Measurements from ENCODE around the gene CDC42EP3. TPM values are rescaled to one million over a fixed set of nuclear protein-coding genes. Genes with fewer than 3 reads are reported as not detected.

Gene CDC42EP3
- polyA plus RNA-seq, 1 donor from 2014 or later = 25.2 TPM

DNA sequence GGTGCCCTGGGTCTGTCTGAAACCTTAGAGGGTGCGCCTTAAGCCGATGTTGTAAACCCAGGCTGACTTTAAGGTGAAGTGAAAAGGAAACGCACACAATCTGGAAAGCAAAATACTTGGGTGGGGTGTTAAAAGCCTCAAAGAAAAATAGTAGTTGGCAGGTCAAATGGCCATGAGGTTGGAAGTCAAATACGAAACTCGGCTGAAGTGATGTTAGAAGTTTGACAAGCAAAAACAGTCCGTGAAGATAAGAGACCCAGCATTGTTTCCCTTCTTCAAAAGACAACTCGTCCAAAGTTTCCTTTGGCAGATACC is 1.4 kb upstream of the CDC42EP3 start:
- H3K79me2 ChIP-seq (replicated peaks; ENCODE audit: insufficient read depth, low read length) = peaks cover 33% of the 10 kb centered on the region
- H3K4me3 ChIP-seq (ENCODE audit: low read length) = peak overlapping the region; percentile 92
- no peaks in the 10 kb centered on the region for H3K36me3 ChIP-seq (ENCODE audit: insufficient read depth, low read length)
- peak overlapping the region; percentile 95 for H3K9ac ChIP-seq (ENCODE audit: low read length)
- no peaks in the 10 kb centered on the region for H3K9me3 ChIP-seq (ENCODE audit: low read length)
- TF ChIP-seq POLR2AphosphoS5 (IDR thresholded peaks at IDR 0.05) = no peak
- no peak for TF ChIP-seq SMC3 (conservative IDR thresholded peaks at IDR 0.05; ENCODE audit: poor library complexity)
- no peak for TF ChIP-seq EZH2 (IDR thresholded peaks at IDR 0.05; ENCODE audit: borderline replicate concordance, insufficient read depth, low read length, poor library complexity, severe bottlenecking)
- no peak for TF ChIP-seq EP300 (conservative IDR thresholded peaks at IDR 0.05; ENCODE audit: poor library complexity, severe bottlenecking)
- TF ChIP-seq RAD21 (conservative IDR thresholded peaks at IDR 0.05) = no peak
- TF ChIP-seq, protein P1, sequence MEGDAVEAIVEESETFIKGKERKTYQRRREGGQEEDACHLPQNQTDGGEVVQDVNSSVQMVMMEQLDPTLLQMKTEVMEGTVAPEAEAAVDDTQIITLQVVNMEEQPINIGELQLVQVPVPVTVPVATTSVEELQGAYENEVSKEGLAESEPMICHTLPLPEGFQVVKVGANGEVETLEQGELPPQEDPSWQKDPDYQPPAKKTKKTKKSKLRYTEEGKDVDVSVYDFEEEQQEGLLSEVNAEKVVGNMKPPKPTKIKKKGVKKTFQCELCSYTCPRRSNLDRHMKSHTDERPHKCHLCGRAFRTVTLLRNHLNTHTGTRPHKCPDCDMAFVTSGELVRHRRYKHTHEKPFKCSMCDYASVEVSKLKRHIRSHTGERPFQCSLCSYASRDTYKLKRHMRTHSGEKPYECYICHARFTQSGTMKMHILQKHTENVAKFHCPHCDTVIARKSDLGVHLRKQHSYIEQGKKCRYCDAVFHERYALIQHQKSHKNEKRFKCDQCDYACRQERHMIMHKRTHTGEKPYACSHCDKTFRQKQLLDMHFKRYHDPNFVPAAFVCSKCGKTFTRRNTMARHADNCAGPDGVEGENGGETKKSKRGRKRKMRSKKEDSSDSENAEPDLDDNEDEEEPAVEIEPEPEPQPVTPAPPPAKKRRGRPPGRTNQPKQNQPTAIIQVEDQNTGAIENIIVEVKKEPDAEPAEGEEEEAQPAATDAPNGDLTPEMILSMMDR (IDR thresholded peaks at IDR 0.05; ENCODE audit: poor library complexity, severe bottlenecking) = no peak
- no peak for TF ChIP-seq TAF1 (IDR thresholded peaks at IDR 0.05; ENCODE audit: low read depth)
- no peak for TF ChIP-seq MXI1 (conservative IDR thresholded peaks at IDR 0.05; ENCODE audit: poor library complexity, severe bottlenecking)
- TF ChIP-seq, protein P2, sequence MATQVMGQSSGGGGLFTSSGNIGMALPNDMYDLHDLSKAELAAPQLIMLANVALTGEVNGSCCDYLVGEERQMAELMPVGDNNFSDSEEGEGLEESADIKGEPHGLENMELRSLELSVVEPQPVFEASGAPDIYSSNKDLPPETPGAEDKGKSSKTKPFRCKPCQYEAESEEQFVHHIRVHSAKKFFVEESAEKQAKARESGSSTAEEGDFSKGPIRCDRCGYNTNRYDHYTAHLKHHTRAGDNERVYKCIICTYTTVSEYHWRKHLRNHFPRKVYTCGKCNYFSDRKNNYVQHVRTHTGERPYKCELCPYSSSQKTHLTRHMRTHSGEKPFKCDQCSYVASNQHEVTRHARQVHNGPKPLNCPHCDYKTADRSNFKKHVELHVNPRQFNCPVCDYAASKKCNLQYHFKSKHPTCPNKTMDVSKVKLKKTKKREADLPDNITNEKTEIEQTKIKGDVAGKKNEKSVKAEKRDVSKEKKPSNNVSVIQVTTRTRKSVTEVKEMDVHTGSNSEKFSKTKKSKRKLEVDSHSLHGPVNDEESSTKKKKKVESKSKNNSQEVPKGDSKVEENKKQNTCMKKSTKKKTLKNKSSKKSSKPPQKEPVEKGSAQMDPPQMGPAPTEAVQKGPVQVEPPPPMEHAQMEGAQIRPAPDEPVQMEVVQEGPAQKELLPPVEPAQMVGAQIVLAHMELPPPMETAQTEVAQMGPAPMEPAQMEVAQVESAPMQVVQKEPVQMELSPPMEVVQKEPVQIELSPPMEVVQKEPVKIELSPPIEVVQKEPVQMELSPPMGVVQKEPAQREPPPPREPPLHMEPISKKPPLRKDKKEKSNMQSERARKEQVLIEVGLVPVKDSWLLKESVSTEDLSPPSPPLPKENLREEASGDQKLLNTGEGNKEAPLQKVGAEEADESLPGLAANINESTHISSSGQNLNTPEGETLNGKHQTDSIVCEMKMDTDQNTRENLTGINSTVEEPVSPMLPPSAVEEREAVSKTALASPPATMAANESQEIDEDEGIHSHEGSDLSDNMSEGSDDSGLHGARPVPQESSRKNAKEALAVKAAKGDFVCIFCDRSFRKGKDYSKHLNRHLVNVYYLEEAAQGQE (IDR thresholded peaks at IDR 0.05; ENCODE audit: borderline replicate concordance) = no peak
- H3K27ac ChIP-seq (ENCODE audit: low read length) = no peak overlapping the region
- no peaks in the 10 kb centered on the region for H3F3A ChIP-seq (ENCODE audit: insufficient read depth, low read length, poor library complexity, severe bottlenecking)
- H4K20me1 ChIP-seq (ENCODE audit: insufficient read depth) = peaks cover 2% of the 10 kb centered on the region
- H3K4me2 ChIP-seq (ENCODE audit: low read length) = peak overlapping the region; percentile 40
- no peaks in the 10 kb centered on the region for H3K27me3 ChIP-seq (ENCODE audit: insufficient read depth, low read depth, low read length)
- H2AFZ ChIP-seq (ENCODE audit: low read depth, low read length) = peak overlapping the region; percentile 65
- no peaks in the 10 kb centered on the region for H3K9me2 ChIP-seq (ENCODE audit: insufficient read depth, low read length)

DNA sequence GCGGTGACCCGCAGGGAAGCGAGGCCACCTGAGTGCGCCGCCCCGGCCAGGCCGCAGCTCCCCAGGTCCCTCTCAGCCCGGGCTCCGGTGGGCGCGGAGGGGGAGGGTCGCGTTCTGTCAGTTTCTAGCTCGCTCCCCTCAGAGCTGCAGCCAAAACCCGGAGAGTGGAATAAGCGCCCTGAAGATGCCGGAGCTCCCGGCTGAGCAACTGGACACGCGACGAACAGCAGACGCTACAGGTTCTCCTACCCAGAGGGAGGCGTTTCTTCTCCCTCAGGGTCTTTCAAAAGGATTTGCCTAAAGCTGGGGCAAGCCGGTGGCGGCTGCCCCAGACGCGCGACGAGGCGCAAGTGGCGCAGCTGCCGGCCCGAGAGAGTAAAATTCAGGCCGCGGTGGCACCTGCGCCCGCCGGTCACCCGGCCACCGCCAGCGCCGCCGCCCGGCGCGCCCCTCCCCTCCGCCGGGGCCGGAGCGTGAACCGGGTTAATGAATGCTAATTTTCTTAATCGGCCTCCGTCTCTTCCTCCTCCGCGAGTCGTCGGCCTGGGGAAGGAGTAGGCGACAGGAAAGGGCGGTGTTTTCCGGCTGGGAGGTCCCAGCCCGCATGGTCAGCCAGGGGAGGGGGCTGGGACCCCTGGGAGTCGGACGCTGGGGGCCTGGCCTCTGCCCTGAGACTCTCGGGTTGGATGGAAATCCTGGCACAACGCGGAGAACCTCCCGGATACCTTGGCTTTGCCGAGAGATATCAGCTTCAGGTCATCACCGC is 845 bp upstream of the CDC42EP3 start:
- peak overlapping the region; percentile 65 for H2AFZ ChIP-seq (ENCODE audit: low read depth, low read length)
- H3K79me2 ChIP-seq (replicated peaks; ENCODE audit: insufficient read depth, low read length) = peaks cover 39% of the 10 kb centered on the region
- H3K4me3 ChIP-seq (ENCODE audit: low read length) = peak overlapping the region; percentile 92
- TF ChIP-seq POLR2AphosphoS5 (IDR thresholded peaks at IDR 0.05) (peak; percentile 88), EZH2 (IDR thresholded peaks at IDR 0.05; ENCODE audit: borderline replicate concordance, insufficient read depth, low read length, poor library complexity, severe bottlenecking) (no peak), TAF1 (IDR thresholded peaks at IDR 0.05; ENCODE audit: low read depth) (peak; percentile 63), RAD21 (conservative IDR thresholded peaks at IDR 0.05) (peak; percentile 30), MXI1 (conservative IDR thresholded peaks at IDR 0.05; ENCODE audit: poor library complexity, severe bottlenecking) (peak; percentile 41), EP300 (conservative IDR thresholded peaks at IDR 0.05; ENCODE audit: poor library complexity, severe bottlenecking) (peak; percentile 5), SMC3 (conservative IDR thresholded peaks at IDR 0.05; ENCODE audit: poor library complexity) (peak; percentile 35)
- TF ChIP-seq, protein P2 (IDR thresholded peaks at IDR 0.05; ENCODE audit: borderline replicate concordance) = no peak
- TF ChIP-seq, protein P1 (IDR thresholded peaks at IDR 0.05; ENCODE audit: poor library complexity, severe bottlenecking) = no peak
- H3K27me3 ChIP-seq (ENCODE audit: insufficient read depth, low read depth, low read length) = no peaks in the 10 kb centered on the region
- peak overlapping the region; percentile 40 for H3K4me2 ChIP-seq (ENCODE audit: low read length)
- H3K9me3 ChIP-seq (ENCODE audit: low read length) = no peaks in the 10 kb centered on the region
- peaks cover 2% of the 10 kb centered on the region for H3K36me3 ChIP-seq (ENCODE audit: insufficient read depth, low read length)
- H3K27ac ChIP-seq (ENCODE audit: low read length) = peak overlapping the region; percentile 86
- H3K9me2 ChIP-seq (ENCODE audit: insufficient read depth, low read length) = no peaks in the 10 kb centered on the region
- peak overlapping the region; percentile 95 for H3K9ac ChIP-seq (ENCODE audit: low read length)
- H4K20me1 ChIP-seq (ENCODE audit: insufficient read depth) = peaks cover 3% of the 10 kb centered on the region
- H3F3A ChIP-seq (ENCODE audit: insufficient read depth, low read length, poor library complexity, severe bottlenecking) = no peaks in the 10 kb centered on the region

All from neural cell (in vitro differentiated cells).